Endothelial cell of hepatic sinusoid (primary cell): ENCODE results near the gene PARP1.

ENCODE experiments used
- in situ Hi-C: cut with HindIII; loops from 2 replicates; pipeline ENCODE4 v1.10.0; 2017; ENCODE audit warnings: low sequenced_read_pairs

PARP1 gene

DNA sequence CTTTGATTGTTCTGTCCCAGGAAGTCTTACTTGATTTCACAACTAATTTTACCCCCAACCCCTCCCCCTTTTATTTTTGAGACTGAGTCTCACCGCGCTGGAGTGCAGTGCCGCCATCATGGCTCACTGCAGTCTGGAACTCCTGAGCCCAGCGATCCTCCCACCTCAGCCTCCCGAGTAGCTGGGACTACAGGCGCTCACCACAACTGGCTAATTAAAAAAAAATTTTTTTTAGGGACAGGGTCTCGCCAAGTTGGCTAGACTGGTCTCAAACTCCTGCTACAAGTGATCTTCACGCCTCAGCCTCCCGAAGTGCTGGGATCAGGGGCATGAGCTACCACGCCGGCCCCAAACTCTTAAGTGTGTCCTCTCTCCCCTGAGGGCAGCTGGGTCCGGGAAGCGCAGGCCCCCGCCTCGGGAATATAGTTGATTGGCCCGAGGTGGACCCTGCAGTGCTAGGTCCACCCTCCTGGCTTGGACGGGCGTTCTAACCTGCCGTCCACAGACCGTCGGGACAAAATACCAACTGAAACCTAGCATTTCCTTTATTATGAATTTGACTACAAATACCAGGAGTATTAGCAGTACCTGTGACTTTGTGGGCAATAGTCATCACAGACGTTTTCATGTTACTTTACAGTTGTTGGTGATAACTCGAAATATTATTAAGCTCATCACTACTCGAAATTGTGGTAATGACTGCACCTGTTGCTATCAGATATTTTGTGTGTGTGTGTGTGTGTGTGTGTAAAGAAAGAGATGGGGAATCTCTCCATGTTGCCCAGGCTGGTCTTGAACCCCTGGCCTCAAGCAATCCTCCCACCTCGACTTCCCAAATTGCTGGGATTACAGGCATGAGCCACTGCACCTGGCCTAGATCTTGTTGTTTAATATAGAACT is 642 bp upstream of the PARP1 start:
- in situ Hi-C loops, result no loop called here

DNA sequence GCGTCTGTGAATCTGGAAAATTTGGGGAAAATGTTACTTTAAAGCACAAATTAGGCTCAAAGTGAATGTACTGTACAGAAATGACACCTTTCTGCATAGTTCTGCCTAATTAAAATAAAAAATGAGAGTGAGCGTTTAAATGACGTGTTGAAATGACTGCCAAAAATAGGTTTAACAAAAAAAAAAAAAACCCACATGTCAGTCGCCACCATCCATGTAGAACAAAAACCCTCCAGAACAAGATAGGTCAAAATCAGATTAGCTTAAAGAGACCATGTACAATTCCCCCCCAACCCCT is 745 bp downstream of the PARP1 start:
- in situ Hi-C loops, result no loop called here

- in situ Hi-C loops, result no loop called here
These were observed 1.5 kb downstream of the PARP1 start for GRCh38 chr1:226406401-226406881.

DNA sequence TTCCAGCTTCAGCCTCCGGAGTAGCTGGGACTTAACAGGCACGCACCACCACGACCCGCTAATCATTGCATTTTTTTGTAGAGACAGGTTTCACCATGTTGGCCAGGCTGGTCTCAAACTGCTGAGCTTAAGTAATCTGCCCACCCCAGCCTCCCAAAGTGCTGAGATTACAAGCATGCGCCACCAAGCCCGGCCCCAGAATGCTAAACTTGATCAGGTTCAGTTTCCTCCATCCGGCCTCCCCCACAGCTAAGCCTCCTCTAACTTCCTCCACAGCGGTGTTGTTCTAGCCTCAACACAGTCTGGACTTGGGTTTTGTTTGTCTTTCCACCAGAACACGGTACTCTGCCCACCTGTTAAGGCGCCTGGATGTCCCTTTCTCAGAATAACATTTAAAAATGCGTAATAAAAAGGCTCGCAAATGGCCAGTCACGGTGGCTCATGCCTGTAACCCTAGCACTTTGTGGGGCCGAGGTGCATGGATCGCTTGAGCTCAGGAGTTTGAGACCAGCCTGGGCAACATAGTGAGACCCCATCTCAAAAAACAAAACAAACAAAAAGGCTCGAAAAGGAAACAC is 2.4 kb downstream of the PARP1 start:
- in situ Hi-C loops, result no loop called here

GRCh38 chr1:226404904-226405222 is 3.0 kb downstream of the PARP1 start:
- in situ Hi-C loops, result loop anchor here (5.0 kb wide), 1 partner anchor 43 kb away; no protein-coding TSS in a partner anchor

DNA sequence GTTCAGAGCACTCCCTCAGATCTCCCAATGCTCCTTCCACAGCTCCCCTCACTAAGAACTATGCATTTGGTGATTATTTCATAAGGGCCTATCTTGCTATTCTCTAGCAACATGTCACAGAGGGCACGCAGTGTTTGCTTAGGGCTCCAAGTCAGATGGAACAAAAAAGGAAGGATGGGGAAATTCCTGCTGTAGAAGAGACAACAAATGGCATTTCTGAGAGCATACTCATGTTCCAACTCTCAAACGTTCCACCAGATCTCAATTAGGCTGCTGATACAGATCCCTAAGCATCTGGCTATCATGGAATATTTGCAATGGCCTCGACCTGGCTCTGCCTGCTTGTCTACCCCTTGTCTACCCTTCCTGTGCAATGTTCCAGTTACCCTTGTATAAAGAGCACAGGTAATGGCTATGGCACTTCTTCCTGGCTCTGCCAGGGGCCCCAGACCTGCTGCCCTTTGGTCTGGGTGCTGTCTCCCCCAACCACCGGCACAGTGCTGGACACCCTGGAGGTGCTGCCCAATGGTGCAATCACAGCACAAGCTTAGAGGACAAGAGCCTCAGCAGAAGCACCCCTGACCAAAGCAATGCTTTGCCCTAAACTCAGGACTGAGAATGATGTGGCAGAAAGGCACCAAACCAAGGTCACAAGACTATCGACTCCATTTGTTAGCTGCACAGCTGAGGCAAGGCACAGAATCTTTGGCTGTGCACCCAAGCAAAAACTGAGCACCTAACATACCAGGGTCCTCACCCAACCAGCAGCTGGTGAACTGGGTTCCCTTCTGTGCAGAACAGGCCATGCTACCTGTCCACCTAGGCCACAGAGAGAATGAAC is 3.6 kb downstream of the PARP1 start:
- in situ Hi-C loops, result loop anchor here (5.0 kb wide), 1 partner anchor 42 kb away; no protein-coding TSS in a partner anchor

DNA sequence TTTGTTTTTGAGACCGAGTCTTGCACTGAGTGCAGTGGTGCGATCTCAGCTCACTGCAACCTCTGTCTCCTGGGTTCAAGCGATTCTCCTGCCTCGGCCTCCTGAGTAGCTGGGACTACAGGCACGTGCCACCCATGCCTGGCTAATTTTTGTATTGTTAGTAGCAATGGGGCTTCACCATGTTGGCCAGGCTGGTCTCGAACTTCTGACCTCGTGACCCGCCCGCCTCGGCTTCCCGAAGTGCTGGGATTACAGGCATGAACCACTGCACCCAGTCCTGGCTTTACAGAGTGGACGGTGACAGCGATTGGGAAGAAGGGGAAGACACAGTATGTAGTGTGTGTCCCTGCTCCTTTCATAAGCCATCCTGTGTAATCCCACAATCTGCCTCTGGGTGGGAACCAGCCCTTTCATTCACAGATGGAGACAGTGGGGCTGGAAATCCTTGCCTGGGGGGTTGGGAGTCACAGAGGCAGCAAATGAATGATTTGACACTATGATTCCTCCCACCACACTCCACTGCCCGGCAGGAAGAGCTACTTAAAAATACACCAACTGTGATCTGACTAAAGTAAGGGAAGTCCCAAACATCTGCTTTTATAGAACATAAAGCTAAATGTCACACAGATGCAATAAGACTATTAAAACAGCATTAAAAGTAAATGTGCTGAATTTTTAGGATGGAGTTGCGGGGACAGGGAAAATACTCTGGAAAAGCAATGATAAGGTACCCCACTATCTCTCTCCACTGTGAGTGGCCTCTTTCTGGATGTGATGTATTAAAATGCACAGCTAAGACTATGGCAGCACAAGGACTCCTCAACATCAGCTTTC is 4.5 kb downstream of the PARP1 start:
- in situ Hi-C loops, result loop anchor here (5.0 kb wide), 1 partner anchor 41 kb away; no protein-coding TSS in a partner anchor

GRCh38 chr1:226402739-226403165 is 5.1 kb downstream of the PARP1 start:
- in situ Hi-C loops, result loop anchor here (5.0 kb wide), 1 partner anchor 40 kb away; no protein-coding TSS in a partner anchor

- in situ Hi-C loops, result loop anchor here (5.0 kb wide), 1 partner anchor 39 kb away; no protein-coding TSS in a partner anchor
These were observed 6.3 kb downstream of the PARP1 start for GRCh38 chr1:226401355-226402303.

DNA sequence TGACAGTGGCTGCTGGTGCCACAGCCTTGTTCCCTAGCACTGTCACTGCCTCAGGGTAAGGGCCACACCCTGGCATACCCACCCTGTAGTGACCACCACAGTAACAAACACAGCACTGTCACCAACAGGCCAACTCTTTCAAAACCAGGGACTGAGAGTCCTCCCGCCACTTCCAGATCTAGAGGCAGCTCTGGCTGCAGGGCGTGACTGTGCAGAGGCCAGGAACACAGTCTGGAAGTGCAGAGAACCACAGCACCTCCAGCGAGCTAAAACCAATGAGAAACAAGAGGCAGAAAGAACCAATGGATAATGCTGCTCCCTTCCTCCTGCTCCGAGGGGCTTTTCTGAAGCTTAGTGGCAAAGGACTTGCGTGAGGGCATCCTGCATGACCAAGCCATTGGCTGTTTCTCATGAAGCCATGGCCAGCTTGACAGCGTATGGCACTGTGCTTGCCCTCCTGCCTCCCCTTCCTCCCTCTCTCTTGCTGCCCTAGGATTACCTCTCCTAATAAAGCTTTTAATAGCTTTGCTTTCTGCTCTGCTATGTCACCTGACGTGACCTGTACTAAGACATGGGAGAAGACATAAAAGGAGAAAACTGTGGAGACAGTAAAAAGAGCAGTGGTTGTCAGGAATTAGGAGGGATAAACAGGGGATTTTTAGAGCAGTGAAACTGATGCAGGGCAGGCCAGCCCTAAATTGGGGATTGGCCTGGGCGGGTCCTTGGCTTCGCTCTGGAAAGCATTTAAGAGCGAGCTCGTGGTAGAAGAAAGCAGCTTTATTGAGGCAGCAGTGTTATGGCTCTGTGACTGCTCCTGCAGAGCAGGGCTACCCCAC is 7.2 kb downstream of the PARP1 start:
- in situ Hi-C loops, result loop anchor here (5.0 kb wide), 1 partner anchor 38 kb away; no protein-coding TSS in a partner anchor

DNA sequence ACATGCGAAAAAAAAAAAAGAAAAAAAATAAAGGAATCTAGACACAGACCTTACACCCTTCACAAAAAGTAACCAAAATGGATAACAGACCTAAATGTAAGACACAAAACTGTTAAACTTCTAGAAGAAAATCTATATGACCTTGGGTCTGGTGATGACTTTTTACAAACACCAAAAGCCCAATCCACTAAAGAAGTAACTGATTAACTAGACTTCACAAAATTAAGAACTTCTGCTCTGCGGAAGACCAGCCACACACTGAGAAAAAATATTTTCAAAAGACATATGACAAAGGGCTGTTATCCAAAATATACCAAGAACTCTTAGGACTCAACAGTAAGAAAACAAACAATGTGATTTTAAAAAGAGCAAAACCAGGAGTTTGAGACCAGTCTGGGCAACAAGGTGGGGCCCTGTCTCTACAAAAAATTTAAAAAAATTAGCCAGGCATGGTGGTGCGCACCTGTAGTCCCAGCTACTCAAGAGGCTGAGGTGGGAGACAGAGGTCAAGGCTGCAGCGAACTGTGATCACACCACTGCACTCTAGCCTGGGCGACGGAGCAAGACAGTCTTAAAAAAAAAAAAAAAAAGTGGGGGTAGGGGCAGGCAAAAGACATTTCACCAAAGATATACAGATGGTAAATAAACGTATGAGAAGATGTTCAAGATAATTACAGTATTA is 9.8 kb downstream of the PARP1 start:
- in situ Hi-C loops, result no loop called here

GRCh38 chr1:226397011-226397926 is 10.6 kb downstream of the PARP1 start:
- in situ Hi-C loops, result no loop called here

- in situ Hi-C loops, result no loop called here
These were observed 12.1 kb downstream of the PARP1 start for GRCh38 chr1:226395753-226396152.

- in situ Hi-C loops, result no loop called here
These were observed 13.4 kb downstream of the PARP1 start for GRCh38 chr1:226394462-226394861.

GRCh38 chr1:226390681-226391080 is 17.2 kb downstream of the PARP1 start:
- in situ Hi-C loops, result no loop called here

DNA sequence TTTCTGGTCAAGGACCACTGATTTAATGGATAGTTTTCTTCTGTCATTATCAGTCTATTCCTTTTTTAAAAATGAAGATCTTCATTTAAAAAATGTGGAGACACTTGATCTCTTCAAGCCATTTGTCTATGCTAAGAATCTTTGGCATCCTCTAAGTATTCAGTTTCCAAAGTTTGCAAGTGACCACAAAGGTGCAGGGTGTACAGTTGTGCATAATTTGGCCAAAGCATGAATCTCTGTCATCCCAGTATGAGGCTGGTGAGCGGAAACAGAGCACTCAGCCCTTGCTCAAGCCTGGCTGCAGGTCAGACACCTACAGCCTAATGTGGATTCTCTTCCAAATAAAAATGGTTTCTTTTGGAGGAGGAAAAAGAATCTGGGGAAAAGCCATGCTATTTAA is 19.8 kb downstream of the PARP1 start:
- in situ Hi-C loops, result no loop called here

GRCh38 chr1:226384717-226385116 is 23.2 kb downstream of the PARP1 start:
- in situ Hi-C loops, result no loop called here
